ENCODE results near the gene DYNC1LI1.

The DYNC1LI1 gene

DNA sequence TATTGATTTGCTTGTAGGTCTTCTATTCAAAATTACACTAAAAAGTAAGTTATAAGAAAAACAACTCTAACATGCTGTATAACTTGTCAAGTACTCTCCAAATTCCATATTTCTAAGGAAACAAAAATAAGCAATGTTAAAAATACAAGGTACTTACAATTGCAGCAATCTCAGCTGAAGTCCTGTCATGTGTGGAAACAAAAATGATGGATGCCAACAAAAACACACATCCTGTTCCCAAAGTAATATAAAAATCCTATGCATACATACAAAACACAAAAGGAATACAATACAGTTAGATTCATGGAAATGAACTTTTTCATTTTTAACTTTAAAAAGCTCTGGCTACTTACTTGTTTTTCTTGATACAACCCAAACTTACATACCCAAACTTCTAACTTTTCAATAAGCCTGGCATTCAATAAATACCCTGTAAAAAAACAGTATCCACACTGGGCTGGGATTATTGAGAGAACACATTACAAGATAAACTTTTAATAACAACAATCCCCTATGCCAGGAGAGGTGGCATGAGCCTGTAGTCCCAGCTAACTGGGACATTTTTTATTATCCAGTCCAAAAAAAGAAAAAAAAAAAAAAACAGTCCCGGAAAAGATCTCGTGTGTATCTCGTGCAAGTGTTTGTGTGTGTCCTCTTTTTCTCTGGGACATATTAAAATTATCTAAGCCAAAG is 82.7 kb downstream of the DYNC1LI1 start:
- FAIRE-seq = no peak

DNA sequence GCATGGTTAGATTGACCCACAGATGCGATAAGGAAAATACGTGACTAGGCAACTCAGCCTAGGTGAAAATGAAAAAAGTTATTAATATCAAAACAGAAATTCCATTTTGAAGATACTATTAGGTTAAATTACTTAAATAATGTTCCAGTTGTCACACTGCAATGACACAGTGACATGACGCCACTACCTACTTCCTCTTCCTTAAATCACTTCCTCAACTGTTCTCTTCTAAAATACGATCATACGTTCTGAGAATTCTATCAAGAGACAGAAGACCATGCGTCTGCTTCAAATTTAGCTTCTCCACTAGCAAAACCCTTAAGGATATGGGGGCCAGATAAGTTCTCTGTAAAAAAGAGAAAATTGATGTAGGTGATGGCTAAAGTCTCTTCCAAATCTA is 86.2 kb downstream of the DYNC1LI1 start:
- no peak for FAIRE-seq

GRCh38 chr3:32483772-32484171 is 86.9 kb downstream of the DYNC1LI1 start:
- no peak for FAIRE-seq

DNA sequence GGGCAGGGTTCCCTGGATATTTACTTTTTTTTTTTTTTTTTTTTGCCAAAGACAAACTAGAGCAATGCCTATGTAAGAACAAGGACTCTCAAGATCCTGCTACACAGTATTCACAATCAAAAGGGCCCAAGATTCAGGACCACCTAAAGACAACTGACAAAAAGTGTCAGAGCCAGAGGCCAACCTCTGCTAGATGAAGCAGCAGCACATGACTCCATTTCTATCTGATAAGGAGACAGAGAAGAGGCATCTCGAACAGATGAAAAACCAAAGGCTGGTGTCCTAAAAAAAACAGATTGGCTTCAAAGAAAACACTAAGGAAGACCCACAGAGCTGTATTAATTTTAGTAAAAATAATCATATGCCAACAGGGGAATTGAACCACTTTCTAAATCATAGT is 88.0 kb downstream of the DYNC1LI1 start:
- FAIRE-seq = no peak

DNA sequence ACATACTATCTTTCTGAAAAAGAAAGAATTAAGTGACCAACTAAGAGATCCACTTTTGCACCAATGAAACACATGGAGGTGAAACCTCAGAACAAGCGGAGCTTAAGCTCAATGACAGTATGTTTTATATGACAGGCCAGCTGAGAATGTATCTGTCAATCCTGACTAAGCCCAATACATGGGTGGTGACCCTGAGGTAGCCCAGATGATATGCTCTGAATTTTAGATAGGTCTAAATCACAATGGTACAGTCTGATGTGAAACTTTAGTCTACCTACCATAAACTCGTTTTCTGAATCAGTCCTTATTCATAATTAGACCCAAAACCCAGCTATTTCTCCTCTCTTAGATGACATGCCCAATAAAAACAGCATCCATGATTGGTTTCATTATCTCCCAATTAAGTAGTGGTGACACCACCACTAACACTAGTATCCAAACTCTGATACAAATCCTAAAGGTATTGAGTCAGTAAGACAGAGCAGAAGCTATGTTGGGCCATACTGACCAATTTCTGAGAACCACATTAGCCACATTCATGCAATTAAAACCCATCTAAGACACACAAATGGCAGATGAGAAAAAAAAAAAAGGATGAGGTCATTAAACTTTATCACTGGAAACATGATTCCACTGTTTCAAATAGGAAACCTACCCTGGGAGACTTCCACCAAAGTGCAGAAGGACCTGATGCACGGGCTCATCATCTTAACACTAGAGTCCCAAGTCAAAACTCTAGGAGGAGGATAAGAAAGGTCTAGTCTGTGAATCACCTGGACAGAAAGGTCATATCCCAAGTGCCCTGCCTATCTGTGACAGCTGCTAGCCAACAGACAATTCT is 88.6 kb downstream of the DYNC1LI1 start:
- no peak for FAIRE-seq

DNA sequence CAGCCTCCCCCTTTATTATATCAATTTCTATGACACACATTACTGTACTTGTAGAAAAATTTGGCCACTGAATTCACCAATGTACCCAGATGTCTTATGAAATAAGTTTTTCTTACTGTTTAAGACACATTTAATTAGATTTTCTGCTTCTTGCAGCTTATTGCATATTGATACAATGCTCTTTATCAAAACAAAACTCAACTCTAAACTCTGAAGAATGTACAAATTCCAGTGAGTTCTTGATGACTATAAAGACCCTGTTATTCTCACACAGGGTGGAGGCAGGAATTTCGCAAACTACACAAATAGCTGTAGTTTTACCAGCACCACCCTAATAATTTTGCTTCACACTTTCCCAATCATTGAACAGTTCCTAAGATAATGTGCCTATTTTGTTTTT is 90.1 kb downstream of the DYNC1LI1 start:
- FAIRE-seq = no peak
